Epithelial cell of proximal tubule (primary cell): Measurements from ENCODE around the gene PAPPA2. TPM values are rescaled to one million over a fixed set of nuclear protein-coding genes. Genes with fewer than 3 reads are reported as not detected.

Source experiments
- DNase-seq: peaks from one replicate; pipeline ENCODE4 v3.0.0-alpha.2; 2011; ENCODE audit warnings: low read depth
- H3K4me3 ChIP-seq: 2 replicates; pipeline ENCODE4 v1.5.1; 2011; ENCODE audit warnings: low read depth, mild to moderate bottlenecking, low read length
- total RNA-seq: library from RNA; depleted of rRNA; stranded (reverse); fragments of >200 nt; gene quantifications from 2 replicates; pipeline ENCODE4 v1.2.3, GENCODE V29; 2015
- TF ChIP-seq, protein P1 (sequence below): conservative IDR thresholded peaks from 2 replicates; pipeline ENCODE4 v1.5.1; 2012; ENCODE audit warnings: low read depth, mild to moderate bottlenecking, low read length

The PAPPA2 gene
- total RNA-seq, 1 donor from 2014 or later, result 0.98 TPM

DNA sequence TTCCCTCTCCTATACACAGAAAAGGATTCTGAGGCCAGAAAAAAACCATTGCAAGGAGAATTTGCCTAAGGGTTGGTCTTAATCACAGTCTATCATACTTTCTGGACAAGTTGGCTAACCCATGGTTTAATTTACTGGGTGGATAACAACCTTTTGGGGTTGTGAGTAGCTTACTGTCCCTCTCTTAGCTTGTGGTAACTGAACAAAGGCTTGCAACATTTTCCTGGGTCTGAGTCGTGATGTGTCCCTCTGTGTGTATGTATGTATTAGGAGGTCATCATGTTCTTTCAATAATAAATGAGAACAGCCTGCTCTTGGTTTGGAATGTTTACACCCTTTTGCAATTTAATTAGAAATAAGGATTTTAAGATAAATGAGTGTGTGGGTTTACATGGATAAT lies 36.7 kb downstream of the PAPPA2 start:
- DNase-seq, result no peak
- H3K4me3 ChIP-seq, result no peak overlapping the region
- TF ChIP-seq, protein P1, sequence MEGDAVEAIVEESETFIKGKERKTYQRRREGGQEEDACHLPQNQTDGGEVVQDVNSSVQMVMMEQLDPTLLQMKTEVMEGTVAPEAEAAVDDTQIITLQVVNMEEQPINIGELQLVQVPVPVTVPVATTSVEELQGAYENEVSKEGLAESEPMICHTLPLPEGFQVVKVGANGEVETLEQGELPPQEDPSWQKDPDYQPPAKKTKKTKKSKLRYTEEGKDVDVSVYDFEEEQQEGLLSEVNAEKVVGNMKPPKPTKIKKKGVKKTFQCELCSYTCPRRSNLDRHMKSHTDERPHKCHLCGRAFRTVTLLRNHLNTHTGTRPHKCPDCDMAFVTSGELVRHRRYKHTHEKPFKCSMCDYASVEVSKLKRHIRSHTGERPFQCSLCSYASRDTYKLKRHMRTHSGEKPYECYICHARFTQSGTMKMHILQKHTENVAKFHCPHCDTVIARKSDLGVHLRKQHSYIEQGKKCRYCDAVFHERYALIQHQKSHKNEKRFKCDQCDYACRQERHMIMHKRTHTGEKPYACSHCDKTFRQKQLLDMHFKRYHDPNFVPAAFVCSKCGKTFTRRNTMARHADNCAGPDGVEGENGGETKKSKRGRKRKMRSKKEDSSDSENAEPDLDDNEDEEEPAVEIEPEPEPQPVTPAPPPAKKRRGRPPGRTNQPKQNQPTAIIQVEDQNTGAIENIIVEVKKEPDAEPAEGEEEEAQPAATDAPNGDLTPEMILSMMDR, result no peak

DNA sequence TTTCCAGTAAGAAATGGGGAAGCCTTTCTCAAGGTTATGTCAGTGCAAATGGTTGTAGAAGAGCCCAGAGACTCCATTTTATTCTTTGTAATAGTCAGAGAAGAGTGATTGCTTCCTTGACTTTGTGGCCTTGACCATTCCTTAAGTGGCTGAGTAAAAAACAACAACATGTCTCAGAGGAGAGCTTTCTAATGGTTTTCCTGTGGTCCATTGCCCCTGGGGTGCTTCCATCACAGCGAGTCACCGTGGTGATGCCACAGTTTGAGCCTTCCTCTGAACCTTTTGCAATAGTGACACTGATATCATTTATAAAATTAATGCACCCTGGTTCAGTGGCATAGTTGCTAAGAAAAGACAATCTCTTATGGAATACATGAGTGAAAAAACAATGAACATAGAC lies 38.6 kb downstream of the PAPPA2 start:
- TF ChIP-seq, protein P1, result no peak
- H3K4me3 ChIP-seq, result no peak overlapping the region
- peak; percentile 47 for DNase-seq

DNA sequence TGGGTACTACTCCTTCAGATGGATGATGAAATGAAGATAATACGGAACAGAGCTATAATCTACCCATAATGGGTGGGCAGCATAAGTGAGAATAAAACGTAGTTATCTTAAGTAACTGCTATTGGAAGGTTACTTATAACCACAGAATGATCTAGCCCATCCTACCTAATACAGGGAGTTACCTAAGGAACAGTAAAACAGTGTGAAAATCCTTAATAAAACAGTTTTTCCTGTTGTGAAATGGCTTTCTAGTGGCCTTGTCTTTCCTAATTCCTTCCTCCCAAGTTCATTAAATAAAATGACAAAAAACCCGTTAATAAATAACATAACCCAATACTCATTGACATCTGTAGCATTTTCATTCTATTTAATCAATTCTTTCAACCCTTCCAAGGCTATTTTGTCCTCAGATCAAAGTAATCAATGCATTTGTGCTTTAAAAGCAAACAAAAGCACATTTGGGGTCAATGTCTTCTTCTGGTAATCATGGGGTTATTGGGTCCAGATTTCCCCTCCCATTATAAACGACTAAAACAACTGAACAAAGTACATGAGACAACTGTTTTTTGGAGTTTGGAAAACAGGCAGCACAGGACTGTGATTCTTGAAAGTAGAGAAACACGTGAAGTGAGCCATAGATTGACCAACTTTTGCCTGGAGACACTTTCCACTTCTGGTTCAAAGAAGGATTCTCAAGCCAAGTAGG lies 42.0 kb downstream of the PAPPA2 start:
- TF ChIP-seq, protein P1, result no peak
- DNase-seq, result no peak
- no peak overlapping the region for H3K4me3 ChIP-seq

DNA sequence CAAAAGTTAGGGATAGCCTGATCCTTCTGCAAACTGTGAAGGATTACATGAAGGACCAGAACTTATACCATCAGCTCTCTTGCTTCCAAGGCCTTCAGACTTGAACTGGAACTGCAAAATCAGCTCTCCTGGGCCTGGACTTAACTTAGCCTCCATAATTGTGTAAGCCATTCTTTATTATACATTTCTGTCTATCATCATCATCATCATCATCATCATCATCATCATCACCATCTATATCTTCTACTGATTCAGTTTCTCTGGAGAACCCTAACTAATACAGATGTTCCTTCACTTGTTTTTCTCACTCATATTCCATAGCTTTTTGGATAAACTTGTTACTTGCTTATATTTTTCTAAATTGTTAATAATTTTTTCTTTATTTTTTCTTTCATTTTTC lies 50.0 kb downstream of the PAPPA2 start:
- no peak for DNase-seq
- H3K4me3 ChIP-seq, result no peak overlapping the region
- TF ChIP-seq, protein P1, result no peak

DNA sequence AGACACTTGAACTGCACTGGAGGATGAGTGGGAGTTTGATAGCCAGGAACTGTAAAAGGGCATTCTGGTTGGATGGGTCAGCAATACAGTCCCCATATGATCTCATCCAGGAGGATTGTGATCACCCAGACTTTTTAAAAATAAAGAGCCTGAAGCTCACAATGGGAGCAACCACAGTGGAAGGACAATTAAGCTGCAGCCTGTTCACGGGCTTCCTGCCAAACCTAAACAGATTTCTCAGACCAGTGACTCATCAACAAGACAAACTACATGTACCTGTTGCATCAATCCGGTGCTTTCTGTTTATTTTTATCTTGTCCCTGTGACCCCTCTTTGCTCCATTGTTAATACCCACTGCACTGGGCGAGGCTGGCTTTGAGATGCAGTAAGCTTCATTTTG lies 52.3 kb downstream of the PAPPA2 start:
- TF ChIP-seq, protein P1, result no peak
- DNase-seq, result peak; percentile 97
- H3K4me3 ChIP-seq, result no peak overlapping the region

DNA sequence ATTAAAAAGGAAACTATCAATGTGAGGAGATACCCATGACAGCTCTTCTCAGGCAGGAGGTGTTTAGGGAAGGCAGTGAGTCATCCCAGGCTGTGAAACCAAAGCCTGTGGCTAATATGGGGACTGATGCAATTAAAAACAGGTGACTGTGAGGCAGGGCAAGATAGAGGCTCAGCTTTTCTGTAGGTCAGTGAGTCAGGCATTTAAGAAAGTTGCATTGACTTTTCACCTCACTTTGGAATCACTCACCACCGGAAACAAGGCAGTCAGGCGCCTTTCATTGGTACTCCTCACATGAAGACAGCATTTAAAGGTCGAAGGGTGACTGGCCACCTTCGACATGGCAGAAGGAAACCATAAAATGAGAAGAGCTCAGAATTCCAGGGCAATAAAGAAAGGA lies 54.5 kb downstream of the PAPPA2 start:
- H3K4me3 ChIP-seq, result no peak overlapping the region
- DNase-seq, result peak; percentile 96
- TF ChIP-seq, protein P1, result no peak

DNA sequence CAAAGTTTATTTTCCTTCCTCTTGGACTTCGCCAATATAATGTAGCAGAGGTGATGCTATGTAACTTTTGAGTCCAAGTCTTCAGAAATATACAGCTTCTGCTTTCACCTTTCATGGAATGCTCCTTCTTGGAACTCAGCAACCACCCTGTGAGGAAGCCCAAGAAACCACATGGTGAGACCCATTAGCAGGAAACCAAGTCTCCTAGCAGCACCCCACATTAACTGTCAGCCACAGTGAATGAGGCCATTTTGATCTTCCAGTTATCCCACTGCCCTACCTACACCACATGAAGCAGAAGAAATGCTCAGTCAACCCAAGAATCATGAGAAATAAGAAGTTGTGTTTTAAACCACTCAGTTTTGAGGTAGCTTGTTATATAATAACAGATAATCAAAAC lies 58.2 kb downstream of the PAPPA2 start:
- DNase-seq, result no peak
- H3K4me3 ChIP-seq, result no peak overlapping the region
- TF ChIP-seq, protein P1, result no peak
